Stimulated activated CD8-positive, alpha-beta memory T cell treated with anti-CD3 and anti-CD28 coated beads, Interleukin-4, amount 100 ng/mL, for 48 hours (primary cell): ENCODE results near the gene CCSER1.
"Not testable (repeated sequence)": the region's sequence is repeated elsewhere in the genome, so short reads cannot be mapped to it uniquely, and the experiment has no call there.

Source experiments
- DNase-seq: peaks from one replicate; pipeline ENCODE4 v3.0.0-alpha.2; 2020

Gene CCSER1

GRCh38 chr4:91094220-91094619 is 967.0 kb downstream of the CCSER1 start:
- not testable (repeated sequence) for DNase-seq

GRCh38 chr4:91099666-91100065 is 972.5 kb downstream of the CCSER1 start:
- DNase-seq: no peak

- no peak for DNase-seq
Observed at GRCh38 chr4:91108751-91109150, 981.6 kb downstream of the CCSER1 start.

- no peak for DNase-seq
Observed at GRCh38 chr4:91111556-91111955, 984.4 kb downstream of the CCSER1 start.

DNA sequence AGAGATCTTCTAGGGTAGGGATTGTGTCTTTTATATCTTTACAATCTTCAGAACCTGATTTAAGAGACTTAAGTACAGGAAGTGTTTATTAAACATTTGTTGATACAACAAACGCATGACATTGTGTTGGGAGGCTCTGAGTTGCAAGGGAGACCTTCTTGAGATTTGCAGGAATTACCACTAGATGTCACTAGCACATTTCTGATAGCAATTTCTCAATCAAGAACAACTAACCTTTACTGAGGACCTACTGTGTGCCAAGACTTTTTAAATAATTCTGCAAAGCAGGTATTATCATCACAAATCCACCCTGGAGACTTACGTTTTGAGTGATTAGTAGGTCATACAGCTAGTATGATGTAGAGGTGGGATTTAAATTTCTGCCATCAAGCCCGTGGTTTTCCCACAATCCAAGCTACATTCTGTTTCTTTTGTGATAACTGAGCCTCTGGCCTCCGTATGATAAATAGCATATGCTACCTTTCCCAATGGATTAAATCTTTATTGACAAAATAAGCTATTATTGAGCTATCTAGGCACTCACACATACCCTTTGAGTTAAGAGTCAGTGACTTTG is 986.0 kb downstream of the CCSER1 start:
- DNase-seq: no peak

GRCh38 chr4:91114386-91114785 is 987.2 kb downstream of the CCSER1 start:
- no peak for DNase-seq

- DNase-seq: no peak
Observed at GRCh38 chr4:91116861-91117260, 989.7 kb downstream of the CCSER1 start.

GRCh38 chr4:91118597-91118996 is 991.4 kb downstream of the CCSER1 start:
- DNase-seq: no peak

DNA sequence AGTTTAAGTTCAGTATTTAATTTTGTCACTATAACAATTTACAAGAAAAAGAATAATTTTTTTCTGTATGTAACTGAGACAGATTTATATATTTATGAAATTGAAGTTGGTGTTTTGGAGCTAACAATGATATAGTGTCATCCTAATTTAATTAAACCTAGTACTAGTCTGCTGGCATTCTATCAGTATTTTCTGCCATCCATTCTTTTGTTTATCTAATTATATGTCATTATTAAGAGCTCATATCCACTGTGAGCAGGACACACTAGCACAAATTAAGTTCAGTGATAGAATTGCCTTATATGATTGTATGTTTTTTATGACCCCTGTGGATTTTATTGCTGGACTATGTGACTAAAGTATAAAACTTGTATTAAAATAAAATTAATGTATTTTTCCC is 996.5 kb downstream of the CCSER1 start:
- DNase-seq: no peak

GRCh38 chr4:91127192-91127591 is 1000.0 kb downstream of the CCSER1 start:
- no peak for DNase-seq

- DNase-seq: no peak
Observed at GRCh38 chr4:91127831-91128230, 1000.6 kb downstream of the CCSER1 start.

DNA sequence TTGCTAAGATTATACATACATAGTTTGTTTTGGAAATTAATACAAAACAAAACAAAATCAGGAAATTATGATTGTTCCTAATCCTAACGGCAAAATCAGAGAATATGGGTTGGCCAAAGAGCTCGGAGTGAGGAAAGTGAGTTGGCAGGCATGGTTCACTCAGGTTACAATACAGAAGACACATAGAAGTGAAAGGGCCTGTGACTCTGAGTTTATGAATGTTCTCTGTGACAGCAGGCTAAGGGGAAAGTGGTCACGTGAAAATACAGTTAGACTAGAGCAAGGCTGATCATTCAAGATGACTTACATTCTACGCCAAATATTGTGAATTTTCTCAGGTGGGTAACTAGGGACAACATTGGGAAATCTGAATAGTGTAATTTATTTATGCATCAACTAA is 1001.3 kb downstream of the CCSER1 start:
- DNase-seq: no peak

DNA sequence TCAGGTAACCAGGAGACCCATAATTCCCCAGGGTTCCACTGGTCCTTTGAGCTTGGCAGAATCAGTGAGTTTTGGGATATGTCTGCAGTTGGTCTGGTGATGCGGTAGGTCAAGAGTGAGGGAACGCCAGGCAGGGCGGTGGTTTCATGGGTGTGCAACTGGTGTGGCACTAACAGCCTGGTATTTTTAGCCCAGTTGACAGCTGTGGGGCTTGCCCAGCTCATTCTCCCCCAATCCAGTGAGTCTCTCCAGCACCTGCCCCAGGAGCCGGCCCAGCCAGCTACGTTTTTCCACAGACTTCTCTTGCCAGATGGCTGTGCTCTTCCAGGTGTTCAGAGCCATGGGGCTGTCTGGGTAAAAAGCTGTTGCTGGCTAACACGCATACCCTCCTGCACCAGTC is 1019.9 kb downstream of the CCSER1 start:
- DNase-seq: no peak

DNA sequence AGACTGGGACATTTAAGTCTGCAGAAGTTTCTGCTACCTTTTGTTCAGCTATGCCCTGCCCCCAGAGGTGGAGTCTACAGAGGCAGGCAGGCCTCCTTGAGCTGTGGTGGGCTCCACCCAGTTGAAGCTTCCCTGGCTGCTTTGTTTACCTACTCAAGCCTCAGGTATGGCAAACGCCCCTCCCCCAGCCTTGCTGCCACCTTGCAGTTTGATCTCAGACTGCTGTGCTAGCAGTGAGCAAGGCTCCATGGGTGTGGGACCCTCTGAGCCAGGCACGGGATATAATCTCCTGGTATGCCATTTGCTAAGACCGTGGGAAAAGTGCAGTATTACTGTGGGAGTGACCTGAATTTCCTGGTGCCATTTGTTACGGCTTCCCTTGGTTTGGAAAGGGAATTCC is 1026.8 kb downstream of the CCSER1 start:
- DNase-seq: not testable (repeated sequence)

DNA sequence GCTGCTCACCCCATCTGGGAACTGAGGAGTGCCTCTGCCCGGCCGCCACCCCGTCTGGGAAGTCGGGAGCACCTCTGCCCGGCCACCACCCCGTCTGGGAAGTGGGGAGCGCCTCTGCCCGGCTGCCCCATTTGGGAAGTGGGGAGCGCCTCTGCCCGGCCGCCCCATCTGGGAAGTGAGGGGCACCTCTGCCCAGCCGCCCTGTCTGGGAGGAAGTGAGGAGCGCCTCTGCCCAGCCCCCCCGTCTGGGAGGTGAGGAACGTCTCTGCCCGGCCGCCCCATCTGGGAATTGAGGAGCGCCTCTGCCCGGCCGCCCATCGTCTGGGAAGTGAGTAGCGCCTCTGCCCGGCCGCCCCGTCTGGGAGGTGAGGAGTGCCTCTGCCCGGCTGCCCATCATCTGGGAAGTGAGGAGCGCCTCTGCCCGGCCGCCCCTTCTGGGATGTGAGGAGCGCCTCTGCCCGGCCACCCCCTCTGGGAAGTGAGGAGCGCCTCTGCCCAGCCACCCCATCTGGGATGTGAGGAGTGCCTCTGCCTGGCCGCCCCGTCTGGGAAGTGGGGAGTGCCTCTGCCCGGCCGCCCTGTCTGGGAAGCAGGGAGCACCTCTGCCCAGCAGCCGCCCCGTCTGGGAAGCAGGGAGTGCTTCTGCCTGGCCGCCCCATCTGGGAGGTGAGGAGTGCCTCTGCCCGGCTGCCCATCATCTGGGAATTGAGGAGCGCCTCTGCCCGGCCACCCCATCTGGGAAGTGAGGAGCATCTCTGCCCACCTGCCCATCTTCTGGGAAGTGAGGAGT is 1040.9 kb downstream of the CCSER1 start:
- DNase-seq: not testable (repeated sequence)

DNA sequence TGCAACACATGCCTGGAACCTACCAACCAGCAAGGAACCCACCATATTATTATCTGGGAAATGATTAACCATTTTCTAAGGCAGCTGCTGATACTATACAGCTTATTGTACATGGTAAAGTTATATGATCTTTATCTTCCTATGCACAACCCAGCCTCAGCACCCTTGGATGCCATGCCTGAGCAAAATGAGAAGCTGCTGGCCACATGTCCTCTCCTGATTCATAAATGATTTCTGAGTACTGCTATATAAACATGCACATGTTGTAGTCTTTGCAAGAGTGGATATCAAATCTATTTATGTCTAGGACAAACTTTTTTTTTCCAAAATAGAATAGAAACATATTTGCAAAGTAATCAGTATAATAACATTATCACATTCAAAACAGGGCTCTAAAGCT is 1043.6 kb downstream of the CCSER1 start:
- no peak for DNase-seq

DNA sequence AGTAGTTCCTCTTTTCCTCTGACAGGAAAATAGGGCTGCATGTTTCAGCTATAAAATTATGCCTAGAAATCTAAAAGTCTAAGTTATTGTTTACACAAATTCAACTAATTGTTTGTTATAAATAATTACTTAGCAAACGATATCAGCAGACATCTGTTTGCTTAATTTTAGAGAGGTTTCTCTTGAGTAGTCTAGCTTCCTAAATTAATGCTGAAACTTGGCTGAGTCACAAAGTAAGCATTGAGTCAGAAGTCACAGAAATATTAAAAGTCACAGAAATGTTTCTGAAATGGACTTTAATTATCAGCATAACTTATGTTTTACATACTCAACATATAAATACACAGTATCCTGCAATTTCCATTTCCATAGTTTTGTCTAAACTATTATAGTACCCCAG is 1044.0 kb downstream of the CCSER1 start:
- DNase-seq: no peak

DNA sequence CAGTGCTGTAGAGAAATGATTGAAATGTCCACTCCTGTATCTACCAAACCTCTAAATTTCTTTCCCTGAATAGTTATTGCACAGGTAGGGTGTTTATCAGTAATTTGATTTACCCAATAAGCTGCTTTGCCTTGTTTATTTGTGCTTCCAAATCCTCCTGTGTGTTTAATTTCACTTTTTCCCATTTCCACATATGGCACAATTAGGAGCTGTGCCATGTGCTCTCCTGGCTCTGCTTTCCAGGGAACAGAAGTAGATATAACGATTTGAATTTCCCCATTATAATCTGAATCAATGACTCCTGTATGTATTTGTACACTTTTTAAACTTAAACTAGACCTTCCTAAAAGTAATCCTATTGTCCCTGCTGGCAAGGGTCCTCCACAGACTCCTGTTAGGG is 1057.9 kb downstream of the CCSER1 start:
- DNase-seq: not testable (repeated sequence)

GRCh38 chr4:91198951-91199350 is 1071.8 kb downstream of the CCSER1 start:
- DNase-seq: no peak

- no peak for DNase-seq
Observed at GRCh38 chr4:91207535-91207934, 1080.3 kb downstream of the CCSER1 start.

GRCh38 chr4:91212211-91212610 is 1085.0 kb downstream of the CCSER1 start:
- DNase-seq: no peak

DNA sequence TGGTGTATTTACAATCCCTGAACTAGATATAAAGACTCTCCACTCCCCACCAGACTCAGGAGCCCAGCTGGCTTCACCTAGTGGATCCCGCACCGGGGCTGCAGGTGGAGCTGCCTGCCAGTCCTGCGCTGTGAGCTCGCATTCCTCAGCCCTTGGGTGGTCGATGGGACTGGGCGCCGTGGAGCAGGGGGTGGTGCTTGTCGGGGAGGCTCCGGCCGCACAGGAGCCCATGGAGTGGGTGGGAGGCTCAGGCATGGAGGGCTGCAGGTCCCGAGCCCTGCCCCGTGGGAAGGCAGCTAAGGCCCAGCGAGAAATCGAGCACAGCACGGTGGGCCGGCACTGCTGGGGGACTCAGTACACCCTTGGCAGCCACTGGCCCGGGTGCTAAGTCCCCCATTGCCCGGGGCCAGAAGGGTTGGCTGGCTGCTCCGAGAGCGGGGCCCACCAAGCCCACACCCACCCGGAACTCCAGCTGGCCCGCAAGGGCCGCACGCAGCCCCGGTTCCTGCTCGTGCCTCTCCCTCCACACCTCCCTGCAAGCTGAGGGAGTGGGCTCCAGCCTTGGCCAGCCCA is 1090.7 kb downstream of the CCSER1 start:
- DNase-seq: not testable (repeated sequence)

DNA sequence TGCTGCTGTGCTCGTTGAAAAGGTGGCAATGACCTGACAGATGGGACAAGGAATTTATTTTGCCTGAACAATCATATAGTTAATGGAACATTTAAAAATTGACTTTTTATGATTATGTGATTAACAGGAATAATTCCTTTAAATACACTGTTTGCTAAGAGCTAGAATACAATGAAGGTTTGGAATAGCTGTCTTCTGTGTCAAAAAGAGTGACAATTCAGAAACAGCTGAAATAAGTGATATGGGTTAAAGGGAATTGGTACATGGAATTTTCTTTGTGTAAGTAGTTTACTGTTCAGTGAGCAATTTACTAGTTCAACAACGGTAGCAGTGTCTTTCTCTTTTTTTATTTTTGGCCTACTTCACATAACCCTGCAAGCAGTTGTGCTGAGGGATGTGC is 1093.1 kb downstream of the CCSER1 start:
- DNase-seq: no peak

DNA sequence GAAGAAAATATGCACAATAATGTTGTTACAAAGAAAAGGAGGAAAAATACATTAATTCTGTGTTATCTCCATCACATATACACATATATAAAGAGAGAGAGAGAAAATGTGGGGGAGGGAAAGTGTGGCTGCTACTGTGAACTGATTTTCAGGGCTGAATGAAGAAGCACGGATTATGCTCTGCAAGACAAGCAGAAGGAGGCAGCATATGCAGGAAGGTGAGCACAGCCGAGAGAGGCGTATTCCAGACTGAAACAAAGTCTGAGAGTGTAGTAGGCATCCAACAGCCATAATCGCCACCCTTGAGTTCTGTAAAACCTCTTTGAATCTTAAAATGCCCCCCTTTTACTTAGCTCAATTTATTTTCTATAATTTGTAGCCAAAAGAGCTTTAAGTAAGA is 1094.8 kb downstream of the CCSER1 start:
- no peak for DNase-seq
